Psoas muscle (tissue), 8 donors: ENCODE data around the gene CAMK2N2. TPM values are rescaled to one million over a fixed set of nuclear protein-coding genes. Genes with fewer than 3 reads are reported as not detected.
"Not testable (repeated sequence)": the region's sequence is repeated elsewhere in the genome, so short reads cannot be mapped to it uniquely, and the experiment has no call there.

Source experiments
- ATAC-seq, 4 donors: fragments of 200-7000 bp; cut with Tn5 transposase; one replicate each; pipeline ENCODE4 v1.9.1; 2020; ENCODE audit warnings: moderate library complexity in 3 of 4, mild to moderate bottlenecking in 2 of 4
- DNase-seq, 2 donors: peaks; one replicate each; pipeline ENCODE4 v3.0.0-alpha.2; 2020
- H3K27ac ChIP-seq: fragments of 200-600 bp; one replicate; pipeline ENCODE4 v1.8.0; 2022
- H3K27me3 ChIP-seq, 3 donors: fragments of 200-600 bp in 1 of 3; one replicate each; pipeline versions ENCODE4 v1.6.1 to v1.8.0; 2013 to 2022; ENCODE audit warnings: low read length in 2 of 3, mild to moderate bottlenecking in 2 of 3, moderate library complexity in 1 of 3; ENCODE audit not compliant: insufficient read depth in 3 of 3
- H3K36me3 ChIP-seq, 2 donors: fragments of 200-600 bp in 1 of 2; one replicate each; pipeline versions ENCODE4 v1.6.1 to v1.8.0; 2013 to 2022; ENCODE audit warnings: low read depth in 1 of 2, mild to moderate bottlenecking in 1 of 2, moderate library complexity in 1 of 2; ENCODE audit not compliant: insufficient read depth in 1 of 2
- H3K4me1 ChIP-seq: fragments of 200-600 bp; one replicate; pipeline ENCODE4 v1.8.0; 2022
- H3K4me3 ChIP-seq: fragments of 200-600 bp; one replicate; pipeline ENCODE4 v1.8.0; 2022; ENCODE audit warnings: mild to moderate bottlenecking
- H3K9me3 ChIP-seq: fragments of 200-600 bp; one replicate; pipeline ENCODE4 v1.8.0; 2022
- CTCF ChIP-seq: fragments of 200-600 bp; IDR thresholded peaks from one replicate; pipeline ENCODE4 v1.8.0; 2022; ENCODE audit warnings: antibody characterized with exemption
- WGBS, 3 donors: extraction: QIAGEN DNeasy Blood & Tissue Kit; methylation state at CpG; one replicate each; pipeline versions ENCODE4 v1.1.6 to v1.1.7; 2013; 5-methylcytosine and 5-hydroxymethylcytosine counted together
- intact Hi-C, 2 donors: fragments of 100-400 bp; cut with DNase I; formaldehyde crosslinking; loops; one replicate each; pipeline versions ENCODE4 v1.11.0 to v1.14.2; 2022
- polyA plus RNA-seq, 3 donors: library from polyadenylated mRNA; stranded (reverse); fragments of 200-250 nt; gene quantifications; one replicate each; pipeline ENCODE4 v1.2.3, GENCODE V29; 2013
- total RNA-seq, 4 donors: library from RNA; stranded (reverse); fragmentation: NEBNext Ultra II Directional in 2 of 4; extraction: Animal tissue kit (Norgen Biotek cat#: 25700) in 2 of 4; gene quantifications; one replicate each; pipeline versions ENCODE4 v1.2.1 to v1.2.4, GENCODE V29; 2021 to 2023
- donor health status: healthy with polysubstance abuse.
- donor health status: DM: no; HTN: no; CAD: no; lungs with moderate emphysema.
- donor health status: Bipolar disorder and iron deficiency.
- donor health status: healthy.
- donor health status: DM: yes; HTN: yes; CAD: no.
- donor health status: DM: no; HTN: no; CAD: no.
- donor health status: DM: no; HTN: no; CAD: no.
- donor health status: DM: yes; HTN: yes; CAD: no.

Gene CAMK2N2
- total and polyA plus RNA-seq, 7 donors, result 0.01 to 0.52 TPM; not detected in 5

GRCh38 chr3:184277366-184277765 is 16.0 kb upstream of the CAMK2N2 start:
- no peak for DNase-seq
- Histone ChIP-seq H3K4me1 (no peaks in the 10 kb centered on the region), H3K27ac (no peak overlapping the region), H3K4me3 (no peak overlapping the region), H3K9me3 (no peaks in the 10 kb centered on the region), H3K27me3 (peaks cover 0 to 47% (median 11%) of the 10 kb centered on the region in 3 donors), H3K36me3 (no peaks in the 10 kb centered on the region)
- intact Hi-C loops, result no loop called here
- TF ChIP-seq CTCF, result no peak
- ATAC-seq, result no peak
- WGBS, 3 donors, result 87 to 90% (median 89%) methylated on average over 6 of the region's 6 CpGs

- Histone ChIP-seq H3K9me3 (no peaks in the 10 kb centered on the region), H3K27ac (no peak within 1 kb of the TSS), H3K4me1 (no peaks in the 10 kb centered on the region), H3K27me3 (peaks cover 0 to 47% (median 11%) of the 10 kb centered on the region in 3 donors), H3K36me3 (no peaks in the 10 kb centered on the region), H3K4me3 (peak within 1 kb of the TSS; percentile 25)
- intact Hi-C loops, result no loop called here
- ATAC-seq (peak in 3 of 4 donors; percentile 44 to 54 (median 50)), DNase-seq (no peak)
- TF ChIP-seq CTCF, result no peak
- WGBS, 3 donors, result 10 to 15% (median 14%) methylated on average over 41 to 64 of the region's 65 CpGs
Observed at GRCh38 chr3:184275961-184276910, 14.9 kb upstream of the CAMK2N2 start, which contains the start of gene ECE2. Gene ECE2, plus strand, starts transcription at chr3:184276022. Its CDS starts 132 bp downstream, at chr3:184276154.

GRCh38 chr3:184275381-184275701 is 14.0 kb upstream of the CAMK2N2 start:
- H3K4me3 ChIP-seq, result no peak overlapping the region
- ATAC-seq, result no peak
- H3K27ac ChIP-seq, result no peak overlapping the region
- no peaks in the 10 kb centered on the region for H3K36me3 ChIP-seq
- peaks cover 0 to 48% (median 11%) of the 10 kb centered on the region in 3 donors for H3K27me3 ChIP-seq
- no peaks in the 10 kb centered on the region for H3K9me3 ChIP-seq
- intact Hi-C loops, result no loop called here
- no peak for TF ChIP-seq CTCF
- DNase-seq, result no peak
- H3K4me1 ChIP-seq, result no peaks in the 10 kb centered on the region
- WGBS, 3 donors, result 67 to 69% (median 68%) methylated on average over 12 of the region's 12 CpGs

GRCh38 chr3:184272269-184272668 is 10.9 kb upstream of the CAMK2N2 start:
- peaks cover 0 to 50% (median 11%) of the 10 kb centered on the region in 3 donors for H3K27me3 ChIP-seq
- no peak for TF ChIP-seq CTCF

GRCh38 chr3:184267249-184267648 is 5.9 kb upstream of the CAMK2N2 start:
- intact Hi-C loops, result not testable (repeated sequence)

More at GRCh38 chr3:184272269-184272668, 10.9 kb upstream of the CAMK2N2 start:
- ATAC-seq (no peak), DNase-seq (no peak)
- H3K36me3 ChIP-seq, result no peaks in the 10 kb centered on the region
- H3K4me3 ChIP-seq, result no peak overlapping the region
- H3K9me3 ChIP-seq, result no peaks in the 10 kb centered on the region
- H3K27ac ChIP-seq, result no peak overlapping the region
- intact Hi-C loops, result no loop called here
- no peaks in the 10 kb centered on the region for H3K4me1 ChIP-seq
- 43 to 51% (median 50%) methylated on average over 1 of the region's 1 CpG for WGBS, 3 donors

More at GRCh38 chr3:184267249-184267648, 5.9 kb upstream of the CAMK2N2 start:
- H3K9me3 ChIP-seq, DNase-seq, H3K4me3 ChIP-seq, ATAC-seq, H3K36me3 ChIP-seq, H3K4me1 ChIP-seq, H3K27ac ChIP-seq: not testable (repeated sequence)
- peaks cover 2 to 51% (median 3%) of the 10 kb centered on the region in 3 donors for H3K27me3 ChIP-seq
- WGBS, 3 donors, result 74 to 93% (median 79%) methylated on average over 1 of the region's 1 CpG
